WTC11 (cell line): ENCODE data around the gene TTC8. TPM values are rescaled to one million over a fixed set of nuclear protein-coding genes. Genes with fewer than 3 reads are reported as not detected.

Experiments
- ATAC-seq: fragments of 200-7000 bp; cut with Tn5 transposase; 2 replicates; pipeline ENCODE4 v1.10.0; 2021; ENCODE audit warnings: mild to moderate bottlenecking, moderate library complexity
- CTCF ChIA-PET: fragments of 300-600 bp; sonication (Branson Sonifier 250); formaldehyde crosslinking; loops from one replicate; lab custom pipeline; 2021; ENCODE audit warnings: antibody characterized with exemption; lab: Charles Lee
- POLR2A ChIA-PET: fragments of 350-600 bp; sonication (Branson Sonifier 250); formaldehyde crosslinking; loops from one replicate; lab custom pipeline; 2021; ENCODE audit warnings: antibody characterized with exemption; lab: Charles Lee
- DNase-seq: peaks from one replicate; pipeline ENCODE4 v3.0.0; 2021; ENCODE audit warnings: low spot score
- H3K27ac Mint-ChIP-seq: 2 replicates; pipeline ENCODE4 v1.8.0; 2021; ENCODE audit warnings: mixed read lengths
- H3K27me3 Mint-ChIP-seq: 2 replicates; pipeline ENCODE4 v1.8.0; 2021; ENCODE audit warnings: low read depth, mild to moderate bottlenecking, moderate library complexity, mixed read lengths
- H3K36me3 Mint-ChIP-seq: 2 replicates; pipeline ENCODE4 v1.8.0; 2021; ENCODE audit warnings: mixed read lengths
- H3K4me1 Mint-ChIP-seq: 2 replicates; pipeline ENCODE4 v1.8.0; 2022; ENCODE audit warnings: mixed read lengths
- H3K4me3 Mint-ChIP-seq: 2 replicates; pipeline ENCODE4 v1.8.0; 2021; ENCODE audit warnings: mild to moderate bottlenecking, moderate library complexity, mixed read lengths
- H3K9me3 Mint-ChIP-seq: 2 replicates; pipeline ENCODE4 v1.8.0; 2021; ENCODE audit warnings: mixed read lengths
- AR ChIP-seq: fragments of 250-450 bp; sonication (Bioruptor Pico); IDR thresholded peaks from 2 replicates; pipeline ENCODE4 v1.9.0; 2021; ENCODE audit warnings: mild to moderate bottlenecking
- CREM ChIP-seq: sonication (generic); formaldehyde crosslinking; IDR thresholded peaks from 2 replicates; pipeline ENCODE4 v1.8.1; 2022; ENCODE audit warnings: mild to moderate bottlenecking, missing genetic modification reagents, moderate library complexity
- GABPB1 ChIP-seq: sonication (generic); formaldehyde crosslinking; IDR thresholded peaks from 2 replicates; pipeline ENCODE4 v1.8.1; 2023; ENCODE audit warnings: mild to moderate bottlenecking, missing genetic modification reagents
- JUN ChIP-seq: sonication (generic); formaldehyde crosslinking; IDR thresholded peaks from 2 replicates; pipeline ENCODE4 v1.8.0; 2023; ENCODE audit warnings: mild to moderate bottlenecking, missing genetic modification reagents
- MLX ChIP-seq: sonication (generic); formaldehyde crosslinking; IDR thresholded peaks from 2 replicates; pipeline ENCODE4 v1.8.1; 2023; ENCODE audit warnings: mild to moderate bottlenecking, missing genetic modification reagents, moderate library complexity
- MYBL2 ChIP-seq: sonication (generic); formaldehyde crosslinking; IDR thresholded peaks from 2 replicates; pipeline ENCODE4 v1.8.1; 2023; ENCODE audit warnings: mild to moderate bottlenecking, moderate library complexity, missing genetic modification reagents
- NR3C1 ChIP-seq: sonication (generic); formaldehyde crosslinking; conservative IDR thresholded peaks from 2 replicates; pipeline ENCODE4 v1.8.1; 2023; ENCODE audit warnings: low read depth, mild to moderate bottlenecking, missing genetic modification reagents
- PRRX2 ChIP-seq: fragments of 250-450 bp; sonication (Bioruptor Pico); IDR thresholded peaks from 2 replicates; pipeline ENCODE4 v1.8.0; 2021; ENCODE audit warnings: mild to moderate bottlenecking
- SMAD4 ChIP-seq: sonication (generic); formaldehyde crosslinking; IDR thresholded peaks from 2 replicates; pipeline ENCODE4 v1.8.0; 2022; ENCODE audit warnings: mild to moderate bottlenecking, missing genetic modification reagents
- SOX15 ChIP-seq: fragments of 250-450 bp; sonication (Bioruptor Pico); IDR thresholded peaks from 2 replicates; pipeline ENCODE4 v1.9.0; 2021; ENCODE audit warnings: mild to moderate bottlenecking
- SP1 ChIP-seq: sonication (generic); formaldehyde crosslinking; conservative IDR thresholded peaks from 2 replicates; pipeline ENCODE4 v1.8.1; 2022; ENCODE audit warnings: missing genetic modification reagents
- TCF7 ChIP-seq: sonication (generic); formaldehyde crosslinking; IDR thresholded peaks from 2 replicates; pipeline ENCODE4 v1.8.0; 2022; ENCODE audit warnings: mild to moderate bottlenecking, low read depth, missing genetic modification reagents, moderate library complexity
- ZNF121 ChIP-seq: sonication (generic); formaldehyde crosslinking; IDR thresholded peaks from 2 replicates; pipeline ENCODE4 v1.8.0; 2023; ENCODE audit warnings: missing genetic modification reagents
- ZNF317 ChIP-seq: sonication (generic); formaldehyde crosslinking; IDR thresholded peaks from 2 replicates; pipeline ENCODE4 v1.8.1; 2023; ENCODE audit warnings: low read depth, mild to moderate bottlenecking, moderate library complexity, missing genetic modification reagents, borderline replicate concordance
- ZNF425 ChIP-seq: fragments of 250-450 bp; sonication (Bioruptor Pico); conservative IDR thresholded peaks from 2 replicates; pipeline ENCODE4 v1.9.0; 2021; ENCODE audit warnings: mild to moderate bottlenecking
- total RNA-seq: library from RNA; stranded (reverse); gene quantifications from 3 replicates; pipeline ENCODE4 v1.2.3, GENCODE V29; 2021
- TF ChIP-seq, protein P1 (sequence below): sonication (generic); formaldehyde crosslinking; IDR thresholded peaks from 2 replicates; pipeline ENCODE4 v1.8.0; 2022; ENCODE audit warnings: mild to moderate bottlenecking, missing genetic modification reagents
- TF ChIP-seq, protein P2 (sequence below): sonication (generic); formaldehyde crosslinking; IDR thresholded peaks from 2 replicates; pipeline ENCODE4 v1.8.1; 2022; ENCODE audit warnings: low read depth, mild to moderate bottlenecking, moderate library complexity, missing genetic modification reagents, borderline replicate concordance
- TF ChIP-seq, protein P3 (sequence below): fragments of 250-450 bp; sonication (Bioruptor Pico); IDR thresholded peaks from 2 replicates; pipeline ENCODE4 v1.9.0; 2021; ENCODE audit warnings: mild to moderate bottlenecking
- TF ChIP-seq, protein P4 (sequence below): sonication (generic); formaldehyde crosslinking; IDR thresholded peaks from 2 replicates; pipeline ENCODE4 v1.8.0; 2023; ENCODE audit warnings: mild to moderate bottlenecking, missing genetic modification reagents
- TF ChIP-seq, protein P5 (sequence below): fragments of 250-450 bp; sonication (Bioruptor Pico); IDR thresholded peaks from 2 replicates; pipeline ENCODE4 v1.9.0; 2021; ENCODE audit warnings: moderate library complexity, mild to moderate bottlenecking, inconsistent platforms, borderline replicate concordance

TTC8 gene
- total RNA-seq, 1 experiment from 2014 or later: 13.8 TPM

- H3K27ac Mint-ChIP-seq: no peak overlapping the region
- TF ChIP-seq, protein P1, sequence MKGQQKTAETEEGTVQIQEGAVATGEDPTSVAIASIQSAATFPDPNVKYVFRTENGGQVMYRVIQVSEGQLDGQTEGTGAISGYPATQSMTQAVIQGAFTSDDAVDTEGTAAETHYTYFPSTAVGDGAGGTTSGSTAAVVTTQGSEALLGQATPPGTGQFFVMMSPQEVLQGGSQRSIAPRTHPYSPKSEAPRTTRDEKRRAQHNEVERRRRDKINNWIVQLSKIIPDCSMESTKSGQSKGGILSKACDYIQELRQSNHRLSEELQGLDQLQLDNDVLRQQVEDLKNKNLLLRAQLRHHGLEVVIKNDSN (CRISPR knock-in tag): no peak
- no peak for TF ChIP-seq SOX15 (CRISPR knock-in tag)
- no peak for TF ChIP-seq NR3C1
- no peak for TF ChIP-seq JUN (CRISPR knock-in tag)
- TF ChIP-seq, protein P2, sequence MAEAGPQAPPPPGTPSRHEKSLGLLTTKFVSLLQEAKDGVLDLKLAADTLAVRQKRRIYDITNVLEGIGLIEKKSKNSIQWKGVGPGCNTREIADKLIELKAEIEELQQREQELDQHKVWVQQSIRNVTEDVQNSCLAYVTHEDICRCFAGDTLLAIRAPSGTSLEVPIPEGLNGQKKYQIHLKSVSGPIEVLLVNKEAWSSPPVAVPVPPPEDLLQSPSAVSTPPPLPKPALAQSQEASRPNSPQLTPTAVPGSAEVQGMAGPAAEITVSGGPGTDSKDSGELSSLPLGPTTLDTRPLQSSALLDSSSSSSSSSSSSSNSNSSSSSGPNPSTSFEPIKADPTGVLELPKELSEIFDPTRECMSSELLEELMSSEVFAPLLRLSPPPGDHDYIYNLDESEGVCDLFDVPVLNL (CRISPR knock-in tag): no peak
- TF ChIP-seq ZNF121 (CRISPR knock-in tag): no peak
- TF ChIP-seq TCF7 (CRISPR knock-in tag): no peak
- TF ChIP-seq SP1 (CRISPR knock-in tag): no peak
- TF ChIP-seq PRRX2 (CRISPR knock-in tag): no peak
- no peak for TF ChIP-seq MYBL2
- TF ChIP-seq, protein P3, sequence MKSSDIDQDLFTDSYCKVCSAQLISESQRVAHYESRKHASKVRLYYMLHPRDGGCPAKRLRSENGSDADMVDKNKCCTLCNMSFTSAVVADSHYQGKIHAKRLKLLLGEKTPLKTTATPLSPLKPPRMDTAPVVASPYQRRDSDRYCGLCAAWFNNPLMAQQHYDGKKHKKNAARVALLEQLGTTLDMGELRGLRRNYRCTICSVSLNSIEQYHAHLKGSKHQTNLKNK (CRISPR knock-in tag): no peak
- TF ChIP-seq ZNF425: no peak
- TF ChIP-seq CREM (CRISPR knock-in tag): no peak
- H3K4me3 Mint-ChIP-seq: no peak overlapping the region
- H3K4me1 Mint-ChIP-seq: peaks cover 6% of the 10 kb centered on the region
- peaks cover 32% of the 10 kb centered on the region for H3K27me3 Mint-ChIP-seq
- H3K36me3 Mint-ChIP-seq: no peaks in the 10 kb centered on the region
- POLR2A ChIA-PET: interaction anchor here (1.2 kb wide), 1 partner anchor 14 kb away, joined by 3 read pairs; no protein-coding TSS in a partner anchor
- ATAC-seq (peak; percentile 39), DNase-seq (no peak)
- CTCF ChIA-PET: interaction anchor here (1.6 kb wide), 1 partner anchor 131 kb away, joined by 5 read pairs; no protein-coding TSS in a partner anchor
- H3K9me3 Mint-ChIP-seq: no peaks in the 10 kb centered on the region
These were observed 26.3 kb upstream of the TTC8 start for GRCh38 chr14:88798156-88798555.

DNA sequence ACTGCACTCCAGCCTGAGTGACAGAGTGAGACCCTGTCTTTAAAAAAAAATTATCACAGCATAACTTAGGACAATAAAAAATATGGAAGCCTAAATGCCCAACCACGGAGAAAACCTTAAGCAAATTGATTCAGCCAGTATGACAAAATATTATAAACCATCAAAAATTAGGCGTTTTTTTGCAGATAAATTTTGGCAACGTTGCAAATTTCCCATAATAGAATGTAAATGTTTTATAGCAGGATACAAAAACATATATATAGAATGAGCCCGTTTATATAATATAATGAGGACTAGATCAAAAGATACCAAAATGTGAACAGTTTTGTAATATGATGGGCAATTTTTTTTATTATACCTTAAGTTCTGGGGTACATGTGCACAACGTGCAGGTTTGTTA lies 24.9 kb upstream of the TTC8 start:
- peaks cover 6% of the 10 kb centered on the region for H3K4me1 Mint-ChIP-seq
- ChIA-PET CTCF (no interaction called here), POLR2A (interaction anchor here (1.2 kb wide), 1 partner anchor 13 kb away, joined by 3 read pairs; no protein-coding TSS in a partner anchor)
- DNase-seq: no peak
- no peaks in the 10 kb centered on the region for H3K36me3 Mint-ChIP-seq
- TF ChIP-seq SMAD4 (no peak), NR3C1 (no peak), GABPB1 (CRISPR knock-in tag) (no peak), MLX (CRISPR knock-in tag) (no peak), SOX15 (CRISPR knock-in tag) (no peak), ZNF317 (CRISPR knock-in tag) (no peak)
- TF ChIP-seq, protein P2 (CRISPR knock-in tag): no peak
- H3K9me3 Mint-ChIP-seq: peaks cover 7% of the 10 kb centered on the region
- H3K27me3 Mint-ChIP-seq: peaks cover 24% of the 10 kb centered on the region
- ATAC-seq: no peak
- no peak overlapping the region for H3K27ac Mint-ChIP-seq
- H3K4me3 Mint-ChIP-seq: no peak overlapping the region

DNA sequence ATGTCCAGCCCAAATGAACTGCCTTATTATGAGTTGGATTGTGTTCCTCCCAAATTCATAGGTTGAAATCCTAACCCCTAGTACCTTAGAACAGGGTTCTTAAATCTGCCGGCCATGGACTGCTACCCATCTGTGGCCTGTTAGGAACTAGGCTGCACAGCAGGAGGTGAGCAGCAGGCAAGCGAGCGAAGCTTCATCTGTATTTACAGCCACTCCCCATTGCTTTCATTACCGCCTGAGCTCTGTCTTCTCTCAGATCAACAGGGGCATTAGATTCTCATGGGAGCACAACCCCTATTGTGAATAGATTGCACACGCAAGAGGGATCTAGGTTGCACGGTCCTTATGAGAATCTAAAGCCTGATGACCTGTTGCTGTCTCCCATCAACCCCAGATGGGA lies 21.9 kb upstream of the TTC8 start:
- Mint-ChIP-seq H3K27ac (no peak overlapping the region), H3K36me3 (no peaks in the 10 kb centered on the region), H3K9me3 (peaks cover 20% of the 10 kb centered on the region), H3K4me1 (peaks cover 6% of the 10 kb centered on the region), H3K4me3 (no peak overlapping the region), H3K27me3 (peaks cover 15% of the 10 kb centered on the region)
- POLR2A ChIA-PET: no interaction called here
- no peak for DNase-seq
- ATAC-seq: no peak
- CTCF ChIA-PET: no interaction called here
- no peak for TF ChIP-seq AR
- TF ChIP-seq, protein P4, sequence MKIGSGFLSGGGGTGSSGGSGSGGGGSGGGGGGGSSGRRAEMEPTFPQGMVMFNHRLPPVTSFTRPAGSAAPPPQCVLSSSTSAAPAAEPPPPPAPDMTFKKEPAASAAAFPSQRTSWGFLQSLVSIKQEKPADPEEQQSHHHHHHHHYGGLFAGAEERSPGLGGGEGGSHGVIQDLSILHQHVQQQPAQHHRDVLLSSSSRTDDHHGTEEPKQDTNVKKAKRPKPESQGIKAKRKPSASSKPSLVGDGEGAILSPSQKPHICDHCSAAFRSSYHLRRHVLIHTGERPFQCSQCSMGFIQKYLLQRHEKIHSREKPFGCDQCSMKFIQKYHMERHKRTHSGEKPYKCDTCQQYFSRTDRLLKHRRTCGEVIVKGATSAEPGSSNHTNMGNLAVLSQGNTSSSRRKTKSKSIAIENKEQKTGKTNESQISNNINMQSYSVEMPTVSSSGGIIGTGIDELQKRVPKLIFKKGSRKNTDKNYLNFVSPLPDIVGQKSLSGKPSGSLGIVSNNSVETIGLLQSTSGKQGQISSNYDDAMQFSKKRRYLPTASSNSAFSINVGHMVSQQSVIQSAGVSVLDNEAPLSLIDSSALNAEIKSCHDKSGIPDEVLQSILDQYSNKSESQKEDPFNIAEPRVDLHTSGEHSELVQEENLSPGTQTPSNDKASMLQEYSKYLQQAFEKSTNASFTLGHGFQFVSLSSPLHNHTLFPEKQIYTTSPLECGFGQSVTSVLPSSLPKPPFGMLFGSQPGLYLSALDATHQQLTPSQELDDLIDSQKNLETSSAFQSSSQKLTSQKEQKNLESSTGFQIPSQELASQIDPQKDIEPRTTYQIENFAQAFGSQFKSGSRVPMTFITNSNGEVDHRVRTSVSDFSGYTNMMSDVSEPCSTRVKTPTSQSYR (CRISPR knock-in tag): no peak
- TF ChIP-seq, protein P5, sequence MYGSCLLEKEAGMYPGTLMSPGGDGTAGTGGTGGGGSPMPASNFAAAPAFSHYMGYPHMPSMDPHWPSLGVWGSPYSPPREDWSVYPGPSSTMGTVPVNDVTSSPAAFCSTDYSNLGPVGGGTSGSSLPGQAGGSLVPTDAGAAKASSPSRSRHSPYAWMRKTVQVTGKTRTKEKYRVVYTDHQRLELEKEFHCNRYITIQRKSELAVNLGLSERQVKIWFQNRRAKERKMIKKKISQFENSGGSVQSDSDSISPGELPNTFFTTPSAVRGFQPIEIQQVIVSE (CRISPR knock-in tag): no peak
